ENCODE results near the gene VTCN1.
A peak's percentile ranks its signal among the peaks of the same experiment; 100 is the strongest.
"Not testable (repeated sequence)": the region's sequence is repeated elsewhere in the genome, so short reads cannot be mapped to it uniquely, and the experiment has no call there.

The VTCN1 gene

GRCh38 chr1:117210831-117211261 is at the start of gene VTCN1:
Gene VTCN1 (minus strand): TSS chr1:117210927. CDS start chr1:117210855, 72 bp downstream.
- DNase-seq (ENCODE audit: low spot score), result no peak

- no peak for DNase-seq (ENCODE audit: low spot score)
Measured at GRCh38 chr1:117258791-117259190, 48.1 kb upstream of the VTCN1 start.

GRCh38 chr1:117258075-117258474 is 47.3 kb upstream of the VTCN1 start:
- not testable (repeated sequence) for DNase-seq (ENCODE audit: low spot score)

- no peak for DNase-seq (ENCODE audit: low spot score)
Measured at GRCh38 chr1:117257291-117257690, 46.6 kb upstream of the VTCN1 start.

GRCh38 chr1:117250061-117250606 is 39.4 kb upstream of the VTCN1 start:
- no peak for DNase-seq (ENCODE audit: low spot score)

GRCh38 chr1:117244971-117245370 is 34.2 kb upstream of the VTCN1 start:
- no peak for DNase-seq (ENCODE audit: low spot score)

- no peak for DNase-seq (ENCODE audit: low spot score)
Measured at GRCh38 chr1:117244306-117244705, 33.6 kb upstream of the VTCN1 start.

GRCh38 chr1:117241512-117241911 is 30.8 kb upstream of the VTCN1 start:
- no peak for DNase-seq (ENCODE audit: low spot score)

GRCh38 chr1:117240547-117240946 is 29.8 kb upstream of the VTCN1 start:
- DNase-seq (ENCODE audit: low spot score), result no peak

GRCh38 chr1:117239467-117239866 is 28.7 kb upstream of the VTCN1 start:
- no peak for DNase-seq (ENCODE audit: low spot score)

GRCh38 chr1:117237726-117238381 is 27.1 kb upstream of the VTCN1 start:
- DNase-seq (ENCODE audit: low spot score), result peak; percentile 24

GRCh38 chr1:117235863-117236465 is 25.2 kb upstream of the VTCN1 start:
- DNase-seq (ENCODE audit: low spot score), result no peak

GRCh38 chr1:117232531-117232930 is 21.8 kb upstream of the VTCN1 start:
- no peak for DNase-seq (ENCODE audit: low spot score)

GRCh38 chr1:117231748-117232373 is 21.1 kb upstream of the VTCN1 start:
- DNase-seq (ENCODE audit: low spot score), result no peak

GRCh38 chr1:117231312-117231711 is 20.6 kb upstream of the VTCN1 start:
- DNase-seq (ENCODE audit: low spot score), result no peak

GRCh38 chr1:117229217-117229616 is 18.5 kb upstream of the VTCN1 start:
- DNase-seq (ENCODE audit: low spot score), result no peak

- no peak for DNase-seq (ENCODE audit: low spot score)
Measured at GRCh38 chr1:117225931-117226330, 15.2 kb upstream of the VTCN1 start.

GRCh38 chr1:117216718-117217117 is 6.0 kb upstream of the VTCN1 start:
- no peak for DNase-seq (ENCODE audit: low spot score)

GRCh38 chr1:117215733-117216462 is 5.2 kb upstream of the VTCN1 start:
- no peak for DNase-seq (ENCODE audit: low spot score)

- no peak for DNase-seq (ENCODE audit: low spot score)
Measured at GRCh38 chr1:117215019-117215418, 4.3 kb upstream of the VTCN1 start.

GRCh38 chr1:117213046-117213445 is 2.3 kb upstream of the VTCN1 start:
- no peak for DNase-seq (ENCODE audit: low spot score)

- DNase-seq (ENCODE audit: low spot score), result no peak
Measured at GRCh38 chr1:117210386-117210785, 341 bp downstream of the VTCN1 start.

Data from GM03348 (cell line).